Panc1 (cell line): ENCODE data around the gene FAM229A. TPM values are rescaled to one million over a fixed set of nuclear protein-coding genes. Genes with fewer than 3 reads are reported as not detected.

Experiments used
- ATAC-seq: fragments of 200-7000 bp; cut with Tn5 transposase; 2 replicates; pipeline ENCODE4 v1.9.1; 2020; ENCODE audit warnings: mild to moderate bottlenecking, moderate library complexity
- BruUV-seq: library from RNA; stranded (reverse); fragments of 400-500 nt; replicated peaks from 2 replicates; lab custom pipeline; 2021; lab: Mats Ljungman, UMichigan
- CTCF ChIA-PET: fragments of 300-600 bp; sonication (Branson Sonifier 250); formaldehyde crosslinking; loops from one replicate; lab custom pipeline; 2022; ENCODE audit warnings: antibody characterized with exemption; lab: Charles Lee
- POLR2A ChIA-PET: fragments of 300-600 bp; sonication (Branson Sonifier 250); formaldehyde crosslinking; loops from one replicate; lab custom pipeline; 2022; ENCODE audit warnings: antibody characterized with exemption; lab: Charles Lee
- DNase-seq: peaks from one replicate; pipeline ENCODE4 v3.0.0-alpha.2; 2010; ENCODE audit warnings: low read depth, low spot score
- H3K27ac ChIP-seq: 2 replicates; pipeline ENCODE4 v1.5.1; 2011; ENCODE audit warnings: mild to moderate bottlenecking, low read length, inconsistent platforms
- H3K27me3 ChIP-seq: fragments of 200-500 bp; sonication (Bioruptor generic); 2 replicates; pipeline ENCODE4 v1.6.0; 2014; ENCODE audit warnings: low read length, inconsistent platforms; ENCODE audit not compliant: control insufficient read depth, insufficient read depth
- H3K36me3 ChIP-seq: fragments of 200-500 bp; sonication (Bioruptor generic); 2 replicates; pipeline ENCODE4 v1.5.1; 2014; ENCODE audit warnings: inconsistent platforms, mild to moderate bottlenecking, low read length, moderate library complexity; ENCODE audit not compliant: control insufficient read depth, insufficient read depth
- H3K4me1 ChIP-seq: 2 replicates; pipeline ENCODE4 v1.5.1; 2011; ENCODE audit warnings: inconsistent platforms, mild to moderate bottlenecking, low read length, moderate library complexity; ENCODE audit not compliant: control insufficient read depth, insufficient read depth
- H3K4me3 ChIP-seq, 2 experiments: 2 replicates each; pipeline ENCODE4 v1.5.1; 2011 to 2012; ENCODE audit warnings: low read depth in 2 of 2, low read length in 2 of 2, mild to moderate bottlenecking in 2 of 2, inconsistent platforms in 1 of 2, moderate library complexity in 1 of 2
- H3K9me3 ChIP-seq: fragments of 200-500 bp; sonication (Bioruptor generic); 2 replicates; pipeline ENCODE4 v1.5.1; 2014; ENCODE audit warnings: low read depth, mild to moderate bottlenecking, inconsistent platforms, low read length, moderate library complexity; ENCODE audit not compliant: control insufficient read depth, insufficient read depth
- POLR2AphosphoS5 ChIP-seq: IDR thresholded peaks from 2 replicates; pipeline ENCODE4 v1.6.1; 2012; ENCODE audit warnings: mild to moderate bottlenecking, low read depth, low read length, moderate library complexity
- SIN3A ChIP-seq: IDR thresholded peaks from 2 replicates; pipeline ENCODE4 v1.6.1; 2012; ENCODE audit warnings: low read depth, mild to moderate bottlenecking, low read length, moderate library complexity, borderline replicate concordance; ENCODE audit not compliant: insufficient read depth
- TCF7L2 ChIP-seq: IDR thresholded peaks from 2 replicates; pipeline ENCODE4 v1.6.1; 2011; ENCODE audit warnings: mild to moderate bottlenecking, low read depth, low read length, inconsistent platforms
- in situ Hi-C: cut with HindIII; loops from 2 replicates; pipeline ENCODE4 v1.10.0; 2016; ENCODE audit warnings: low sequenced_read_pairs, low pct_unique_long_range_greater_than_20kb
- intact Hi-C: fragments of 100-400 bp; cut with micrococcal nuclease; formaldehyde crosslinking; loops from one replicate; pipeline ENCODE4 v1.10.0; 2022; ENCODE audit not compliant: unreplicated experiment
- total RNA-seq: library from RNA; stranded (reverse); gene quantifications from one replicate; pipeline ENCODE4 v1.2.1, GENCODE V29; 2021; ENCODE audit not compliant: unreplicated experiment
- TF ChIP-seq, protein P1 (sequence below), 2 experiments: IDR thresholded peaks; 2 replicates each; pipeline ENCODE4 v1.6.1; 2011 to 2012; ENCODE audit warnings: low read depth in 2 of 2, control low read depth in 1 of 2, low read length in 1 of 2, mild to moderate bottlenecking in 1 of 2, moderate library complexity in 1 of 2; ENCODE audit not compliant: insufficient read depth in 1 of 2
- TF ChIP-seq, protein P2 (sequence below): fragments of 450-650 bp; IDR thresholded peaks from 2 replicates; pipeline ENCODE4 v1.5.1; 2017; ENCODE audit warnings: mild to moderate bottlenecking

The FAM229A gene
- total RNA-seq, 1 experiment from 2014 or later, result 6.7 TPM

DNA sequence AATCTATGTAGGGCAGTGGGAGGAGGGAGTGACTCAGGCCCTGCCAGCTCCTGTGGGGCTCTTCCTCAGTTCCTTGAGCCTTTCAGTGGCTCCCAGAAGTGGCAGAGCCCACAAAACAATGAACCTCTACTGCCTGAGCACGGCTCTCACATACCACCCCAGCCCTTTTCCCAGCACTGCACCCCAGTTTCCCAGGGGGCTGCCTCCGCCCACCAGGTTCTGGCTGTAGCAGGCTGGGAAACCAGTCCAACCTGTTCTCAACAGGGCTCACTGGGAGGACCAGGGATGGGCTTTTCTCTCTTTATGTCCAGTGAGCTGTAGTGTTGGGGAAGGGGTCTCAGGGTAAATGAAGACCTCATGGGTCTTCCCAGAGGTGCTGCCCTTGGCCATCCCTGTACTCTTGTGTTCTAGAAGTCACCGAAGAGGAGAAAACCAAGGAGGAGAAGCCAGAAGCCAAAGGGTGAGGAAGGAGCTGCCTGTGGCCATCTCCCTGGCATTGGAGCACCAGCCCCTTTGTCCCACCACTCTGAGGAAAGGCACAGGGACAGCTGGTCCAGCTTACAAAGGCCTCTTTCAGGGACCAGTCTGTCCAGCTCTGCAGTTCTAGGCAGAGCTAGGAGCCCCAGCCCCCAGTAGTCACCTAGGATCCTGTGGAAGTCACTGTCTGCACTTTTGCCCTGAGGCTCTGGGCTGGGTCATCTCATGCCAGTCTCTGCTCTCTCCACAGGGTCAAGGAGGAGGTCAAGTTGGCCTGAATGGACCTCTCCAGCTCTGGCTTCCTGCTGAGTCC lies 29.8 kb downstream of the FAM229A start:
- DNase-seq (no peak), ATAC-seq (no peak)
- peaks cover 32% of the 10 kb centered on the region for H3K4me1 ChIP-seq
- no peaks in the 10 kb centered on the region for H3K9me3 ChIP-seq
- in situ Hi-C loops (no loop called here), intact Hi-C loops (no loop called here)
- no peaks in the 10 kb centered on the region for H3K27me3 ChIP-seq
- POLR2A ChIA-PET, result no interaction called here
- no peak overlapping the region for H3K4me3 ChIP-seq
- peaks cover 24% of the 10 kb centered on the region for H3K36me3 ChIP-seq
- H3K27ac ChIP-seq, result no peak overlapping the region
- TF ChIP-seq POLR2AphosphoS5, result peak; percentile 48; the same call in 1 of the 2 replicates
- TF ChIP-seq TCF7L2, result no peak
- TF ChIP-seq, protein P1, sequence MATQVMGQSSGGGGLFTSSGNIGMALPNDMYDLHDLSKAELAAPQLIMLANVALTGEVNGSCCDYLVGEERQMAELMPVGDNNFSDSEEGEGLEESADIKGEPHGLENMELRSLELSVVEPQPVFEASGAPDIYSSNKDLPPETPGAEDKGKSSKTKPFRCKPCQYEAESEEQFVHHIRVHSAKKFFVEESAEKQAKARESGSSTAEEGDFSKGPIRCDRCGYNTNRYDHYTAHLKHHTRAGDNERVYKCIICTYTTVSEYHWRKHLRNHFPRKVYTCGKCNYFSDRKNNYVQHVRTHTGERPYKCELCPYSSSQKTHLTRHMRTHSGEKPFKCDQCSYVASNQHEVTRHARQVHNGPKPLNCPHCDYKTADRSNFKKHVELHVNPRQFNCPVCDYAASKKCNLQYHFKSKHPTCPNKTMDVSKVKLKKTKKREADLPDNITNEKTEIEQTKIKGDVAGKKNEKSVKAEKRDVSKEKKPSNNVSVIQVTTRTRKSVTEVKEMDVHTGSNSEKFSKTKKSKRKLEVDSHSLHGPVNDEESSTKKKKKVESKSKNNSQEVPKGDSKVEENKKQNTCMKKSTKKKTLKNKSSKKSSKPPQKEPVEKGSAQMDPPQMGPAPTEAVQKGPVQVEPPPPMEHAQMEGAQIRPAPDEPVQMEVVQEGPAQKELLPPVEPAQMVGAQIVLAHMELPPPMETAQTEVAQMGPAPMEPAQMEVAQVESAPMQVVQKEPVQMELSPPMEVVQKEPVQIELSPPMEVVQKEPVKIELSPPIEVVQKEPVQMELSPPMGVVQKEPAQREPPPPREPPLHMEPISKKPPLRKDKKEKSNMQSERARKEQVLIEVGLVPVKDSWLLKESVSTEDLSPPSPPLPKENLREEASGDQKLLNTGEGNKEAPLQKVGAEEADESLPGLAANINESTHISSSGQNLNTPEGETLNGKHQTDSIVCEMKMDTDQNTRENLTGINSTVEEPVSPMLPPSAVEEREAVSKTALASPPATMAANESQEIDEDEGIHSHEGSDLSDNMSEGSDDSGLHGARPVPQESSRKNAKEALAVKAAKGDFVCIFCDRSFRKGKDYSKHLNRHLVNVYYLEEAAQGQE (IDR thresholded peaks at IDR 0.05; ENCODE audit: insufficient read depth in 1 of 2, low read depth in 2 of 2, low read length in 1 of 2), result no peak
- no peak for TF ChIP-seq SIN3A
- TF ChIP-seq, protein P2, sequence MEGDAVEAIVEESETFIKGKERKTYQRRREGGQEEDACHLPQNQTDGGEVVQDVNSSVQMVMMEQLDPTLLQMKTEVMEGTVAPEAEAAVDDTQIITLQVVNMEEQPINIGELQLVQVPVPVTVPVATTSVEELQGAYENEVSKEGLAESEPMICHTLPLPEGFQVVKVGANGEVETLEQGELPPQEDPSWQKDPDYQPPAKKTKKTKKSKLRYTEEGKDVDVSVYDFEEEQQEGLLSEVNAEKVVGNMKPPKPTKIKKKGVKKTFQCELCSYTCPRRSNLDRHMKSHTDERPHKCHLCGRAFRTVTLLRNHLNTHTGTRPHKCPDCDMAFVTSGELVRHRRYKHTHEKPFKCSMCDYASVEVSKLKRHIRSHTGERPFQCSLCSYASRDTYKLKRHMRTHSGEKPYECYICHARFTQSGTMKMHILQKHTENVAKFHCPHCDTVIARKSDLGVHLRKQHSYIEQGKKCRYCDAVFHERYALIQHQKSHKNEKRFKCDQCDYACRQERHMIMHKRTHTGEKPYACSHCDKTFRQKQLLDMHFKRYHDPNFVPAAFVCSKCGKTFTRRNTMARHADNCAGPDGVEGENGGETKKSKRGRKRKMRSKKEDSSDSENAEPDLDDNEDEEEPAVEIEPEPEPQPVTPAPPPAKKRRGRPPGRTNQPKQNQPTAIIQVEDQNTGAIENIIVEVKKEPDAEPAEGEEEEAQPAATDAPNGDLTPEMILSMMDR, result no peak
- CTCF ChIA-PET, result no interaction called here
- no TSS peak for BruUV-seq

DNA sequence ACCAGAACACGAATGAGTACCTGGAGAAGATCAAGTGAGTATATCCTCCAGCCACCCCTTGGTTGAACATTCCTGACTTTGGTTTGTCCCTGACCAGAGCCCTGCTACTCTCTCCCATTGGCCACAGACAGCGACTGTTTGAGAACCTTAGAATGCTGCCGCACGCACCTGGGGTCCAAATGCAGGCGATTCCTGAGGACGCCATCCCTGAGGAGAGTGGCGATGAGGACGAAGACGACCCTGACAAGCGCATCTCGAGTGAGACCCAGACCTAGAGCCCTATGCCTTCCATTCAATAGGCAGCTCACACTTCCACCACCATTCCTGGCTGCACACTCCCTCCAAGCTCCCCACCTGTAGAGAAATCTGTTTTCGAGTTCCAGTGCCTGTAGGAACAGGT lies 30.7 kb downstream of the FAM229A start:
- no peaks in the 10 kb centered on the region for H3K9me3 ChIP-seq
- H3K4me3 ChIP-seq, result no peak overlapping the region
- ChIA-PET POLR2A (interaction anchor here (0.6 kb wide), 1 partner anchor 118 kb away, joined by 16 read pairs; no protein-coding TSS in a partner anchor), CTCF (interaction anchor here (0.5 kb wide), 1 partner anchor 112 kb away, joined by 7 read pairs; no protein-coding TSS in a partner anchor)
- no TSS peak for BruUV-seq
- no peak for TF ChIP-seq POLR2AphosphoS5
- TF ChIP-seq, protein P1 (IDR thresholded peaks at IDR 0.05; ENCODE audit: insufficient read depth in 1 of 2, low read depth in 2 of 2, low read length in 1 of 2), result no peak
- TF ChIP-seq, protein P2, result no peak
- no peak for TF ChIP-seq SIN3A
- TF ChIP-seq TCF7L2, result no peak
- peaks cover 22% of the 10 kb centered on the region for H3K4me1 ChIP-seq
- ATAC-seq (no peak), DNase-seq (no peak)
- H3K27ac ChIP-seq, result no peak overlapping the region
- H3K36me3 ChIP-seq, result peaks cover 32% of the 10 kb centered on the region
- intact Hi-C loops (no loop called here), in situ Hi-C loops (no loop called here)
- H3K27me3 ChIP-seq, result no peaks in the 10 kb centered on the region
